ENCODE data around the gene DMXL2.

DMXL2 gene

GRCh38 chr15:51448622-51449399, 173.8 kb downstream of the DMXL2 start:
- TF ChIP-seq CTCF (IDR thresholded peaks at IDR 0.05) = no peak

- no peak for TF ChIP-seq CTCF (IDR thresholded peaks at IDR 0.05)
Observed at GRCh38 chr15:51447855-51448621, 174.5 kb downstream of the DMXL2 start.

- TF ChIP-seq CTCF (IDR thresholded peaks at IDR 0.05) = no peak
Observed at GRCh38 chr15:51444807-51445206, 177.8 kb downstream of the DMXL2 start.

DNA sequence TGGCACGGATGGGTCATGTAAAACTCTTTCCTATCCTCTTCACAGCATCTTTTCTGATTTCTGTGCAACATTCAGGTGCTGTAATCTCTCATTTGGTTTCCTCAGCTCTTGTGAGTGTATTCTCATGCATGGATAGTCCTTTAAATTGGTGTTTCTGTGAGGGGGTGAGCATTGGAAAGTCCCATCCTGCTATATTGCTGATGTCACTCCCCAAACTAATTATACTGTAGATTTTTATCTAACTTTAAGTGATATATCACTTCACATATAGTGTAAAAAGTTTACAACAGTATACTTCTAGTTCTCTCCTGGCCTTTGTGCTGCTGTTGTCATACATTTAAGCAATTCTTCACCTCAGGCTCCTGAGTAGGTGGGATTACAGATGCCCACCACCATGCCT, 178.5 kb downstream of the DMXL2 start:
- no peak for TF ChIP-seq CTCF (IDR thresholded peaks at IDR 0.05)

DNA sequence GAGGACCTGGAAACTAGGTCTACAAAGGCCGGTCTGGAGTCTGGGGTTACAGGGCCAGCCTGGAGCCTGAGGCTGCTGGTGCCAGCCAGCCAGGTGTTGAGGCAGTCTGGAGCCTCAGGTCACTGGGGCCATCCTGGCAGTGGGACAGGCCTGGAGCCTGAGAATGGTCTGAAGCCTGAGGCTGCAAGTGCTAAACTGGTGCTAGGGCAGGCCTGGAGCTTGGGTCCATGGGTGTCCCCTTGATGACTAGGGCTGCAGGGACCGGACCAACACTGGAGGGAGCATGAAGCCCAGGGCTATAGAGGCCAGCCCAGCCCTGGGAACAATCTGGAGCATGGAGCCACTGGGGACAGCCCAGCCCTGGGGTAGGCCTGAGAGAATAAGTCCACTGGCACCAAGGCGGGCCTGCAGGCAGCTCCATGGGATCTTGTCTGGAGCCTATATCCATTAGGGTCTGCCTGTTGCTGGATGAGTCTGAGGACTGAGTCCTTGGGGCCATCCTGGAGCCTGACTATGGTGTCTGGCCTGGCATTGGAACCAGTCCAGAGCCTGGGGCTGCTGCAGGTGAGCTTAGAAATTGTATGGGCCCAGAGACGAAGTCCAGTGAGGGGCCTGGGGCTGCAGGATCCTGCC, 179.2 kb downstream of the DMXL2 start:
- TF ChIP-seq CTCF (IDR thresholded peaks at IDR 0.05) = no peak

GRCh38 chr15:51438526-51438925, 184.0 kb downstream of the DMXL2 start:
- TF ChIP-seq CTCF (IDR thresholded peaks at IDR 0.05) = no peak

- no peak for TF ChIP-seq CTCF (IDR thresholded peaks at IDR 0.05)
Observed at GRCh38 chr15:51425517-51426040, 197.0 kb downstream of the DMXL2 start.
